Naive B cell (primary cell): ENCODE results near the gene SOCS4. TPM values are rescaled to one million over a fixed set of nuclear protein-coding genes. Genes with fewer than 3 reads are reported as not detected.
"Not testable (repeated sequence)": the region's sequence is repeated elsewhere in the genome, so short reads cannot be mapped to it uniquely, and the experiment has no call there.

Experiments
- ATAC-seq, 2 donors: fragments of 150-1000 bp; cut with Tn5 transposase; 2 replicates each; pipeline ENCODE4 v1.10.0; 2021; ENCODE audit warnings: low read depth in 2 of 2, mild to moderate bottlenecking in 2 of 2, moderate library complexity in 2 of 2
- DNase-seq: peaks from one replicate; pipeline ENCODE4 v3.0.0; 2022
- H3K27ac Mint-ChIP-seq, 6 donors: one replicate each; pipeline ENCODE4 v1.8.0; 2020 to 2022; ENCODE audit warnings: mild to moderate bottlenecking in 6 of 6, mixed read lengths in 6 of 6, moderate library complexity in 5 of 6, inconsistent platforms in 2 of 6
- H3K27me3 Mint-ChIP-seq, 3 donors: one replicate each; pipeline ENCODE4 v1.8.0; 2021 to 2022; ENCODE audit warnings: mixed read lengths in 3 of 3, mild to moderate bottlenecking in 1 of 3
- H3K36me3 Mint-ChIP-seq, 2 donors: one replicate each; pipeline ENCODE4 v1.8.0; 2020 to 2022; ENCODE audit warnings: mixed read lengths in 2 of 2, inconsistent platforms in 1 of 2, mild to moderate bottlenecking in 1 of 2
- H3K4me1 Mint-ChIP-seq, 3 donors: one replicate each; pipeline ENCODE4 v1.8.0; 2020 to 2022; ENCODE audit warnings: mixed read lengths in 3 of 3, inconsistent platforms in 1 of 3, mild to moderate bottlenecking in 1 of 3, moderate library complexity in 1 of 3
- H3K4me3 Mint-ChIP-seq, 8 donors: one replicate each; pipeline ENCODE4 v1.8.0; 2020 to 2022; ENCODE audit warnings: mild to moderate bottlenecking in 8 of 8, mixed read lengths in 8 of 8, moderate library complexity in 8 of 8, inconsistent platforms in 2 of 8
- H3K9me3 Mint-ChIP-seq, 7 donors: one replicate each; pipeline ENCODE4 v1.8.0; 2020 to 2022; ENCODE audit warnings: mixed read lengths in 7 of 7, mild to moderate bottlenecking in 5 of 7, inconsistent platforms in 2 of 7, moderate library complexity in 1 of 7
- polyA plus RNA-seq, 6 donors: library from polyadenylated mRNA; unstranded; fragments of 300-500 nt; fragmentation: Illumina TruSeq; gene quantifications; one replicate each; pipeline ENCODE4 v1.2.3, GENCODE V29; 2021; ENCODE audit warnings: low read depth in 6 of 6

The SOCS4 gene
- 1 to 10 TPM; 1.1 to 7.0 (median 2.4) TPM for polyA plus RNA-seq

GRCh38 chr14:55026793-55027561 lies at the start of gene SOCS4, which contains the start of gene WDHD1:
Gene SOCS4, plus strand, starts transcription at chr14:55027236. Its CDS starts 15,806 bp downstream, at chr14:55043042.
Gene WDHD1, minus strand, starts transcription at chr14:55027099. Its CDS starts 312 bp downstream, at chr14:55026787.
- Mint-ChIP-seq H3K4me3 (peak within 1 kb of the TSS; percentile 90 to 97 (median 94)), H3K4me1 (peaks cover 30 to 39% (median 35%) of the 10 kb centered on the region in 3 donors), H3K27me3 (no peaks in the 10 kb centered on the region), H3K27ac (peak within 1 kb of the TSS; percentile 92 to 98 (median 96)), H3K36me3 (no peaks in the 10 kb centered on the region), H3K9me3 (no peaks in the 10 kb centered on the region)
- DNase-seq (peak; percentile 97), ATAC-seq (peak; percentile 86 to 89)

GRCh38 chr14:54979039-54979438 lies 48.0 kb upstream of the SOCS4 start:
- Mint-ChIP-seq H3K4me3 (no peak overlapping the region), H3K27me3 (no peaks in the 10 kb centered on the region), H3K27ac (peak overlapping the region in 2 of 6 donors; percentile 51 to 72), H3K9me3 (no peaks in the 10 kb centered on the region), H3K4me1 (no peaks in the 10 kb centered on the region), H3K36me3 (peaks cover 0 to 5% of the 10 kb centered on the region in 2 donors)
- no peak for ATAC-seq
- no peak for DNase-seq

GRCh38 chr14:54981698-54982097 lies 45.3 kb upstream of the SOCS4 start:
- H3K9me3 Mint-ChIP-seq = no peaks in the 10 kb centered on the region
- H3K4me1 Mint-ChIP-seq = no peaks in the 10 kb centered on the region
- H3K27ac Mint-ChIP-seq = no peak overlapping the region
- no peaks in the 10 kb centered on the region for H3K27me3 Mint-ChIP-seq
- no peak overlapping the region for H3K4me3 Mint-ChIP-seq
- ATAC-seq = no peak
- peaks cover 9 to 13% of the 10 kb centered on the region in 2 donors for H3K36me3 Mint-ChIP-seq
- no peak for DNase-seq

- Mint-ChIP-seq H3K4me1 (no peaks in the 10 kb centered on the region), H3K27ac (peak overlapping the region in 1 of 6 donors; percentile 54)
- no peak for ATAC-seq
Measured at GRCh38 chr14:54985156-54985555, 41.9 kb upstream of the SOCS4 start.

GRCh38 chr14:55000381-55000780 lies 26.7 kb upstream of the SOCS4 start:
- no peak for ATAC-seq
- Mint-ChIP-seq H3K4me1 (peaks cover 0 to 5% (median 0%) of the 10 kb centered on the region in 3 donors), H3K27me3 (no peaks in the 10 kb centered on the region), H3K4me3 (no peak overlapping the region), H3K27ac (no peak overlapping the region), H3K9me3 (peaks cover 0 to 2% (median 0%) of the 10 kb centered on the region in 7 donors), H3K36me3 (peaks cover 6 to 18% of the 10 kb centered on the region in 2 donors)
- DNase-seq = no peak

More at GRCh38 chr14:54985156-54985555, 41.9 kb upstream of the SOCS4 start:
- DNase-seq = no peak
- H3K27me3 Mint-ChIP-seq = no peaks in the 10 kb centered on the region
- H3K4me3 Mint-ChIP-seq = no peak overlapping the region
- H3K36me3 Mint-ChIP-seq = peaks cover 7 to 17% of the 10 kb centered on the region in 2 donors
- H3K9me3 Mint-ChIP-seq = no peaks in the 10 kb centered on the region

GRCh38 chr14:55005071-55005470 lies 22.0 kb upstream of the SOCS4 start:
- H3K4me1 Mint-ChIP-seq = peaks cover 0 to 5% (median 0%) of the 10 kb centered on the region in 3 donors
- ATAC-seq (no peak), DNase-seq (no peak)
- H3K36me3 Mint-ChIP-seq = peaks cover 6 to 11% of the 10 kb centered on the region in 2 donors
- no peaks in the 10 kb centered on the region for H3K27me3 Mint-ChIP-seq
- H3K4me3 Mint-ChIP-seq = no peak overlapping the region
- no peak overlapping the region for H3K27ac Mint-ChIP-seq
- no peaks in the 10 kb centered on the region for H3K9me3 Mint-ChIP-seq

- Mint-ChIP-seq H3K4me3 (no peak overlapping the region), H3K36me3 (peaks cover 0 to 17% of the 10 kb centered on the region in 2 donors), H3K9me3 (no peaks in the 10 kb centered on the region), H3K27ac (no peak overlapping the region), H3K4me1 (peaks cover 2% of the 10 kb centered on the region in 3 donors), H3K27me3 (no peaks in the 10 kb centered on the region)
- DNase-seq (no peak), ATAC-seq (no peak)
Measured at GRCh38 chr14:55015006-55015405, 12.0 kb upstream of the SOCS4 start.

- H3K36me3 Mint-ChIP-seq = no peaks in the 10 kb centered on the region
- H3K4me3 Mint-ChIP-seq = no peak overlapping the region
- no peaks in the 10 kb centered on the region for H3K9me3 Mint-ChIP-seq
- ATAC-seq (no peak), DNase-seq (no peak)
- no peaks in the 10 kb centered on the region for H3K27me3 Mint-ChIP-seq
- H3K4me1 Mint-ChIP-seq = peaks cover 6 to 10% (median 6%) of the 10 kb centered on the region in 3 donors
- peak overlapping the region in 4 of 6 donors; percentile 3 to 33 (median 18) for H3K27ac Mint-ChIP-seq
Measured at GRCh38 chr14:55019968-55020554, 7.0 kb upstream of the SOCS4 start.

GRCh38 chr14:55024365-55024764 lies 2.7 kb upstream of the SOCS4 start:
- not testable (repeated sequence) for ATAC-seq

GRCh38 chr14:55025948-55026347 lies 1.1 kb upstream of the SOCS4 start:
- DNase-seq (no peak), ATAC-seq (no peak)
- H3K4me3 Mint-ChIP-seq = peak overlapping the region; percentile 90 to 97 (median 94)
- peak overlapping the region in 4 of 6 donors; percentile 7 to 97 (median 78) for H3K27ac Mint-ChIP-seq
- H3K36me3 Mint-ChIP-seq = no peaks in the 10 kb centered on the region
- no peaks in the 10 kb centered on the region for H3K27me3 Mint-ChIP-seq
- no peaks in the 10 kb centered on the region for H3K9me3 Mint-ChIP-seq
- peaks cover 27 to 35% (median 33%) of the 10 kb centered on the region in 3 donors for H3K4me1 Mint-ChIP-seq

More at GRCh38 chr14:55024365-55024764, 2.7 kb upstream of the SOCS4 start:
- peak overlapping the region in 1 of 6 donors; percentile 19 for H3K27ac Mint-ChIP-seq
- DNase-seq, H3K36me3 Mint-ChIP-seq, H3K9me3 Mint-ChIP-seq, H3K27me3 Mint-ChIP-seq: not testable (repeated sequence)
- H3K4me1 Mint-ChIP-seq = peaks cover 34 to 39% (median 36%) of the 10 kb centered on the region in 3 donors
- H3K4me3 Mint-ChIP-seq = peak overlapping the region in 1 of 8 donors; percentile 42

GRCh38 chr14:55026441-55026792 lies 619 bp upstream of the SOCS4 start:
- DNase-seq (no peak), ATAC-seq (no peak)
- no peaks in the 10 kb centered on the region for H3K9me3 Mint-ChIP-seq
- peak overlapping the region; percentile 90 to 97 (median 94) for H3K4me3 Mint-ChIP-seq
- H3K4me1 Mint-ChIP-seq = peaks cover 32 to 37% (median 35%) of the 10 kb centered on the region in 3 donors
- no peaks in the 10 kb centered on the region for H3K27me3 Mint-ChIP-seq
- H3K27ac Mint-ChIP-seq = peak overlapping the region; percentile 92 to 98 (median 96)
- no peaks in the 10 kb centered on the region for H3K36me3 Mint-ChIP-seq

GRCh38 chr14:55028066-55028465 lies 1.0 kb downstream of the SOCS4 start:
- H3K9me3 Mint-ChIP-seq = no peaks in the 10 kb centered on the region
- ATAC-seq (no peak), DNase-seq (no peak)
- H3K36me3 Mint-ChIP-seq = no peaks in the 10 kb centered on the region
- no peaks in the 10 kb centered on the region for H3K27me3 Mint-ChIP-seq
- peak overlapping the region; percentile 90 to 97 (median 94) for H3K4me3 Mint-ChIP-seq
- peaks cover 30 to 39% (median 35%) of the 10 kb centered on the region in 3 donors for H3K4me1 Mint-ChIP-seq
- H3K27ac Mint-ChIP-seq = peak overlapping the region in 5 of 6 donors; percentile 75 to 98 (median 96)

GRCh38 chr14:55028476-55028875 lies 1.4 kb downstream of the SOCS4 start:
- DNase-seq = no peak
- Mint-ChIP-seq H3K27me3 (no peaks in the 10 kb centered on the region), H3K4me1 (peaks cover 30 to 39% (median 35%) of the 10 kb centered on the region in 3 donors), H3K4me3 (peak overlapping the region; percentile 55 to 96 (median 94)), H3K27ac (peak overlapping the region in 4 of 6 donors; percentile 54 to 92 (median 78)), H3K36me3 (no peaks in the 10 kb centered on the region), H3K9me3 (no peaks in the 10 kb centered on the region)
- no peak for ATAC-seq
